Measurements from ENCODE around the gene IDH2.
A peak's percentile ranks its signal among the peaks of the same experiment; 100 is the strongest.
"Not testable (repeated sequence)": the region's sequence is repeated elsewhere in the genome, so short reads cannot be mapped to it uniquely, and the experiment has no call there.

Gene IDH2

DNA sequence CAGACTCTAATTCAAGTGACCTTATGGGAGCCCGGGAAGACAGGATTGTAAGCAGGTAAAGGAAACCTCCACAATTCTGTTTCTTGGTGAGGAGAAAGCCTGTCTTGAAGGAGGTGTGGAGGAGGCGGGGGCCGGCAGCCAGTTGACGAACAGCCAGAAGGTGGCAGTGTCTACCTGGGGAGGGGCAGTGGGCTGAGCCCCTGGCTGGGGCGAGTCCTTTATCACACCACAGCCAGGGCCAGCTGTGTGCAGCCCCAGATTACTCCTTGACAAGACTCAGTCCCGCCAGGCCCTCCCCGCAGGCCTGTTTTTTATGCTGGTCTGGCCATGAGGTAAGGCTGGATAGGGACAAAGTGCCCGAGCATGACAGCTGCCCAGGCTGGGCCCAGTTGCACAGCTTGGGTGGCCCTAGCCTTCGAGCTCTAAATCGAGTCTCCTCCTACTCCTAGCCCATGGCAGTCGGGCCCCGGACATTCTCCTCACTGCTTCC lies 40.9 kb upstream of the IDH2 start:
- Histone ChIP-seq H3K27me3 (no peaks in the 10 kb centered on the region), H3K4me1 (peaks cover 10% of the 10 kb centered on the region), H3K36me3 (no peaks in the 10 kb centered on the region), H3K4me3 (ENCODE audit: low read depth, low read length) (no peak overlapping the region), H3K9me3 (no peaks in the 10 kb centered on the region)
- DNase-seq: peak; percentile 96
- TF ChIP-seq, protein P1, sequence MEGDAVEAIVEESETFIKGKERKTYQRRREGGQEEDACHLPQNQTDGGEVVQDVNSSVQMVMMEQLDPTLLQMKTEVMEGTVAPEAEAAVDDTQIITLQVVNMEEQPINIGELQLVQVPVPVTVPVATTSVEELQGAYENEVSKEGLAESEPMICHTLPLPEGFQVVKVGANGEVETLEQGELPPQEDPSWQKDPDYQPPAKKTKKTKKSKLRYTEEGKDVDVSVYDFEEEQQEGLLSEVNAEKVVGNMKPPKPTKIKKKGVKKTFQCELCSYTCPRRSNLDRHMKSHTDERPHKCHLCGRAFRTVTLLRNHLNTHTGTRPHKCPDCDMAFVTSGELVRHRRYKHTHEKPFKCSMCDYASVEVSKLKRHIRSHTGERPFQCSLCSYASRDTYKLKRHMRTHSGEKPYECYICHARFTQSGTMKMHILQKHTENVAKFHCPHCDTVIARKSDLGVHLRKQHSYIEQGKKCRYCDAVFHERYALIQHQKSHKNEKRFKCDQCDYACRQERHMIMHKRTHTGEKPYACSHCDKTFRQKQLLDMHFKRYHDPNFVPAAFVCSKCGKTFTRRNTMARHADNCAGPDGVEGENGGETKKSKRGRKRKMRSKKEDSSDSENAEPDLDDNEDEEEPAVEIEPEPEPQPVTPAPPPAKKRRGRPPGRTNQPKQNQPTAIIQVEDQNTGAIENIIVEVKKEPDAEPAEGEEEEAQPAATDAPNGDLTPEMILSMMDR (IDR thresholded peaks at IDR 0.05; ENCODE audit: low read depth, low read length): peak; percentile 96

DNA sequence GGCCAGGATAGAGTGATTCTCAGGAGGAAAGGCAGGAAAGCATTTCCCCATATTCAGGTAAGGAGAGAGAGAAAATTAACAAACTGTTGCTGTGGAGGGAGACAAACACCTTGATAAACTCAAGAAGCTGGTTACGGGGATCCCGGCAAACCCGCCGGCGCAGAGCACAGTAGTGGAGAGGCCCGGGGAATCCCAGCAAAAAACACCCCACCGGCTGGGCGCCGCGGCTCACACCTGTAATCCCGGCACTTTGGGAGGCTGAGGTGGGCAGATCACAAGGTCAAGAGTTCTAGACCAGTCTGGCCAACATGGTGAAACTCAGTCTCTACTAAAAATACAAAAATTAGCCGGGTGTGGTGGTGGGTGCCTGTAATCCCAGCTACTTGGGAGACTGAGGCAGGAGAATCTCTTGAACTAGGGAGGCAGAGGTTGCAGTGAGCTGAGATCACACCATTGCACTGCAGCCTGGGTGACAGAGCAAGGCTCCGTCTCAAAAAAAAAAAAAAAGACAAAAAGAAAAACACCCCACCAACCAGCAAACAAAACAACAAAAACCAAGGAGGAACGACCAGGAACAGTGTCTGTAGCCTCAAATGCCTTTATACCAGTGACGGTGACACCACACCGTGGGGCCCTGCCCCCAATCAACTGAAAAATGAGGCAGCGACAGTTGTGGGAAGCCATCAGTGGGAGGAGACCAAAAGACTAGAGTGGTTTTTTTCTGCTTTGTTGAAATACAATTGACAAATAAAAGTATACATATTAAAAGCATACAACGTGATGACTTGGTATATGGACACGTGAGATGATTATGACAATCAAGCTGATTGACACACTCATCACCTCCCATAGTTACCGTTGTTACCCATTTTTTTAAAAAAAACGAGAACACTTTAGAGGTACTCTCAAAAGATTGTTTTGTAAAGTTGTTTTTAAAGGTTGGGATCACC lies 40.2 kb upstream of the IDH2 start:
- no peaks in the 10 kb centered on the region for H3K36me3 ChIP-seq
- no peak for DNase-seq
- no peaks in the 10 kb centered on the region for H3K27me3 ChIP-seq
- H3K4me1 ChIP-seq: peaks cover 10% of the 10 kb centered on the region
- no peak overlapping the region for H3K4me3 ChIP-seq (ENCODE audit: low read depth, low read length)
- H3K9me3 ChIP-seq: no peaks in the 10 kb centered on the region
- TF ChIP-seq, protein P1 (IDR thresholded peaks at IDR 0.05; ENCODE audit: low read depth, low read length): no peak

DNA sequence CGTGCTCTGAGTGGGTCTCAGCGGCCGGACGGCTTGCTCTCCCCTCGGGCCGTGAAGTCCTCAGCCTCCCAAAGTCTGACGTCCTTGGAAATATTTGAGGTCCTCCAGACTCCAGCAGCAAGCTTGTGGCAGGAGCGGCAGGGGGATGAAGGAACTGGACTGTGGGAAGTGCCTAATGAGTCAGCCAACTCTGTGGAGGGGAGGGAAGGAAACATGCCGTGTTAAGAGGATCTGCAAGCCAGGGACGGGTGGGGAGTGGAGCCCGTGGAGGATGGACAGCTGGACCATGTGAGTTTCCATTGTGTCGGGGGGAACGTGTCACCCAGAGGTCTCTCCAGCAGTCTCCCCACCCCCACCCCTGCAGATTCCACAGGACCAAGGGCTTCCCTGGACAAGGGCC lies 39.4 kb upstream of the IDH2 start:
- Histone ChIP-seq H3K9me3 (no peaks in the 10 kb centered on the region), H3K27me3 (no peaks in the 10 kb centered on the region), H3K4me1 (peaks cover 10% of the 10 kb centered on the region), H3K4me3 (ENCODE audit: low read depth, low read length) (no peak overlapping the region), H3K36me3 (no peaks in the 10 kb centered on the region)
- no peak for DNase-seq
- TF ChIP-seq, protein P1 (IDR thresholded peaks at IDR 0.05; ENCODE audit: low read depth, low read length): no peak

DNA sequence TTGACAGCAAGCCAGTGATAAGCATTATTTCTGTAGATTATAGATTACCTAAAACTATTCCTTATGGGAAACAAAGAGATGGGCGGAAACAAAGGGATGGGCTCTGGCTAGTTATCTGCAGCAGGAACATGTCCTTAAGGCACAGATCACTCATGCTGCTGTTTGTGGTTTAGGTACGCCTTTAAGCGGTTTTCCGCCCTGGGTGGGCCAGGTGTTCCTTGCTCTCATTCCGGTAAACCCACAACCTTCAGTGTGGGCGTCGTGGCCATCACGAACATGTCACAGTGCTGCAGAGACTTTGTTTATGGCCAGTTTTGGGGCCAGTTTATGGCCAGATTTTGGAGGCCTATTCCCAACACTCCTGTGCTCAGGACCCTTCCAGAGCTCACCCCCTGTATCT lies 37.3 kb upstream of the IDH2 start:
- not testable (repeated sequence) for H3K36me3 ChIP-seq; H3K9me3 ChIP-seq; H3K27me3 ChIP-seq; H3K4me3 ChIP-seq (ENCODE audit: low read depth, low read length); DNase-seq; H3K4me1 ChIP-seq

DNA sequence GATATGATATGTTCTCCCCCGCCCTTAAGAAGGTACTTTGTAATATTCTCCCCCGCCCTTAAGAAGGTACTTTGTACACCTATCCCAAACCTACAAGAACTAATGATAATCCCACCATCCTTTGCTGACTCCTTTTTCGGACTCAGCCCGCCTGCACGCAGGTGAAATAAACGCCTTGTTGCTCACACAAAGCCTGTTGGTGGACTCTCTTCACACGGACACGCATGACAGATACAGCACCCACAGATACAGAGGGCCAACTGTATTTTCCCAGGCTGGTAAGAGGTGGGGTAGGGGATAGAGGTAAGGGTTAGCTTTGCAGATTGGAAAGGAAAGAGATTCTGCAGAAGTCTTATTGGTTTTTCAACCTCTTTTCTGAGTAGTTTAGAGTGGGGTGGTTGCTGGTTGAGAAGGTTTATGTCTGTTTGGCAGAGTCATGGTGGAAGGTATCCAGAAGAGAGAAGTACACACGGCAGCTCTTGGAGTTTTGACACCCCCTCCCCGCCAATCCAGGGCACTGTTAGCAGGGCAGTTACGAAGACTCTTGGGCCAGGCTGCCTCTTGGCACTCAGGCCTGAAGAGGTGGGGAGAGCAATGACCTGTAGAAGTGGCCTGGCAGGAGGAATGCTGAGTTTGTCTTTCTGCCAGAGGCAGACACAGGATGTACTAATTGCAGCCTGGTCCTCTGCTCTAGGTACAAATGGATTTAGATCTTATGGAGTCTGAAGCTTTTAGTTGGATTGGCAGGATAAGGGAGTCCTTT lies 36.0 kb upstream of the IDH2 start:
- Histone ChIP-seq H3K36me3 (no peaks in the 10 kb centered on the region), H3K4me1 (peaks cover 4% of the 10 kb centered on the region; the same call in 1 of the 2 replicates), H3K4me3 (ENCODE audit: low read depth, low read length) (no peak overlapping the region), H3K9me3 (no peaks in the 10 kb centered on the region), H3K27me3 (no peaks in the 10 kb centered on the region)
- no peak for DNase-seq
- TF ChIP-seq, protein P1 (IDR thresholded peaks at IDR 0.05; ENCODE audit: low read depth, low read length): no peak

DNA sequence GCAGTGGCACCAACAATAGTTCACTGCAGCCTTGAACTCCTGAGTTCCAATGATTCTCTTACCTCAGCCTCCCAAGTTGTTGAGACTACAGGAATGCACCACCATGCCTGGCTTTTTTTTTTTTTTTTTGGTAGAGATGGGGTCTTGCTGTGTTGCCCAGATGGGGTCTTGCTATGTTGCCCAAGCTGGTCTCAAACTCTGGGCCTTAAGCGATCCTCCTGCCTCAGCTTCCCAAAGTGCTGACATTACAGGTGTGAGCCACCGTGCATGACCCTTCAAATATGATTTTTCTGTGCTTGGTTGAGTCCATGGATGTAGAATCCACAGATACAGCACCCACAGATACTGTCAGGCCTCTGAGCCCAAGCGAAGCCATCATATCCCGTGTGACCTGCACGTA lies 30.2 kb upstream of the IDH2 start:
- Histone ChIP-seq H3K4me3 (ENCODE audit: low read depth, low read length) (no peak overlapping the region), H3K4me1 (no peaks in the 10 kb centered on the region), H3K36me3 (no peaks in the 10 kb centered on the region), H3K27me3 (no peaks in the 10 kb centered on the region), H3K9me3 (no peaks in the 10 kb centered on the region)
- TF ChIP-seq, protein P1 (IDR thresholded peaks at IDR 0.05; ENCODE audit: low read depth, low read length): no peak
- DNase-seq: no peak

Measured in BE2C (cell line).